GM12891 (cell line): Measurements from ENCODE around the gene SPATA33.

Source experiments
- PAX5 ChIP-seq: IDR thresholded peaks from 2 replicates; pipeline ENCODE4 v1.6.1; 2011; ENCODE audit warnings: low read length, moderate library complexity, mild to moderate bottlenecking; ENCODE audit not compliant: insufficient read depth, severe bottlenecking
- POLR2A ChIP-seq: IDR thresholded peaks from 2 replicates; pipeline ENCODE4 v1.6.1; 2011; ENCODE audit warnings: low read depth, low read length, control low read depth
- POLR2AphosphoS5 ChIP-seq: IDR thresholded peaks from 2 replicates; pipeline ENCODE4 v1.6.1; 2011; ENCODE audit warnings: low read depth, low read length, control low read depth
- POU2F2 ChIP-seq: IDR thresholded peaks from 2 replicates; pipeline ENCODE4 v1.6.1; 2011; ENCODE audit warnings: low read depth, mild to moderate bottlenecking, control low read depth, low read length, moderate library complexity
- SPI1 ChIP-seq: IDR thresholded peaks from 2 replicates; pipeline ENCODE4 v1.6.1; 2011; ENCODE audit warnings: low read depth, low read length, control low read depth
- TAF1 ChIP-seq: IDR thresholded peaks from 2 replicates; pipeline ENCODE4 v1.6.1; 2011; ENCODE audit warnings: low read depth, low read length, control low read depth

GRCh38 chr16:89653656-89654295 is 3.9 kb upstream of the SPATA33 start:
- TF ChIP-seq TAF1 (no peak), POLR2A (no peak), POLR2AphosphoS5 (no peak), PAX5 (no peak), POU2F2 (no peak), SPI1 (no peak)
